HEK293 (cell line): ENCODE measurements around the gene MLLT3.

Experiments used
- BCL11A ChIP-seq: fragments of 450-650 bp; formaldehyde crosslinking; IDR thresholded peaks from 2 replicates; pipeline ENCODE4 v1.5.1; 2016; ENCODE audit warnings: low read depth, missing biosample characterization, missing genetic modification characterization
- GFI1B ChIP-seq: fragments of 450-650 bp; formaldehyde crosslinking; IDR thresholded peaks from 2 replicates; pipeline ENCODE4 v1.5.1; 2016; ENCODE audit warnings: missing biosample characterization, missing genetic modification characterization
- IKZF3 ChIP-seq: fragments of 450-650 bp; IDR thresholded peaks from 2 replicates; pipeline ENCODE4 v1.5.0; 2018; ENCODE audit warnings: missing biosample characterization, mild to moderate bottlenecking, missing genetic modification characterization, moderate library complexity
- KLF1 ChIP-seq: fragments of 450-650 bp; formaldehyde crosslinking; IDR thresholded peaks from 2 replicates; pipeline ENCODE4 v1.5.1; 2016; ENCODE audit warnings: missing biosample characterization, missing genetic modification characterization
- KLF16 ChIP-seq: fragments of 450-650 bp; formaldehyde crosslinking; IDR thresholded peaks from 2 replicates; pipeline ENCODE4 v1.5.1; 2017; ENCODE audit warnings: missing biosample characterization, missing genetic modification characterization
- OSR2 ChIP-seq: fragments of 450-650 bp; formaldehyde crosslinking; IDR thresholded peaks from 2 replicates; pipeline ENCODE4 v1.5.1; 2016; ENCODE audit warnings: missing biosample characterization, missing genetic modification characterization
- PRDM4 ChIP-seq: fragments of 450-650 bp; formaldehyde crosslinking; IDR thresholded peaks from 2 replicates; pipeline ENCODE4 v1.5.1; 2017; ENCODE audit warnings: missing biosample characterization, missing genetic modification characterization
- PRDM6 ChIP-seq: fragments of 450-650 bp; formaldehyde crosslinking; IDR thresholded peaks from 2 replicates; pipeline ENCODE4 v1.5.1; 2017; ENCODE audit warnings: missing biosample characterization, missing genetic modification characterization
- RBAK ChIP-seq: fragments of 450-650 bp; formaldehyde crosslinking; IDR thresholded peaks from 2 replicates; pipeline ENCODE4 v1.5.1; 2016; ENCODE audit warnings: missing biosample characterization, missing genetic modification characterization
- SP7 ChIP-seq: fragments of 450-650 bp; formaldehyde crosslinking; IDR thresholded peaks from 2 replicates; pipeline ENCODE4 v1.5.1; 2016; ENCODE audit warnings: missing biosample characterization, missing genetic modification characterization
- WT1 ChIP-seq: fragments of 450-650 bp; formaldehyde crosslinking; IDR thresholded peaks from 2 replicates; pipeline ENCODE4 v1.5.1; 2016; ENCODE audit warnings: missing biosample characterization, missing genetic modification characterization
- ZBTB1 ChIP-seq: fragments of 450-650 bp; formaldehyde crosslinking; IDR thresholded peaks from 2 replicates; pipeline ENCODE4 v1.5.1; 2016; ENCODE audit warnings: missing biosample characterization, missing genetic modification characterization
- ZBTB17 ChIP-seq: fragments of 450-650 bp; formaldehyde crosslinking; IDR thresholded peaks from 2 replicates; pipeline ENCODE4 v1.5.1; 2016; ENCODE audit warnings: missing biosample characterization, missing genetic modification characterization
- ZBTB48 ChIP-seq: fragments of 450-650 bp; formaldehyde crosslinking; IDR thresholded peaks from 2 replicates; pipeline ENCODE4 v1.5.1; 2016; ENCODE audit warnings: missing biosample characterization, missing genetic modification characterization
- ZFHX2 ChIP-seq: fragments of 450-650 bp; formaldehyde crosslinking; conservative IDR thresholded peaks from 2 replicates; pipeline ENCODE4 v1.5.1; 2016; ENCODE audit warnings: missing biosample characterization, missing genetic modification characterization
- ZNF10 ChIP-seq: fragments of 450-650 bp; formaldehyde crosslinking; IDR thresholded peaks from 2 replicates; pipeline ENCODE4 v1.5.1; 2017; ENCODE audit warnings: missing biosample characterization, missing genetic modification characterization
- ZNF24 ChIP-seq: fragments of 450-650 bp; formaldehyde crosslinking; IDR thresholded peaks from 2 replicates; pipeline ENCODE4 v1.5.1; 2016; ENCODE audit warnings: missing biosample characterization, missing genetic modification characterization
- ZNF274 ChIP-seq, 2 experiments: fragments of 200-500 bp in 1 of 2; fragments of 450-650 bp in 1 of 2; sonication (Bioruptor generic) in 1 of 2; formaldehyde crosslinking in 1 of 2; IDR thresholded peaks; 2 replicates each; pipeline versions ENCODE4 v1.5.1 to v1.6.1; 2014 to 2016; ENCODE audit warnings: borderline replicate concordance in 1 of 2, inconsistent platforms in 1 of 2, low read length in 1 of 2, missing biosample characterization in 1 of 2, missing genetic modification characterization in 1 of 2
- ZNF350 ChIP-seq: fragments of 450-650 bp; formaldehyde crosslinking; IDR thresholded peaks from 2 replicates; pipeline ENCODE4 v1.5.0; 2017; ENCODE audit warnings: missing biosample characterization, mild to moderate bottlenecking, missing genetic modification characterization
- ZNF366 ChIP-seq: fragments of 450-650 bp; formaldehyde crosslinking; conservative IDR thresholded peaks from 2 replicates; pipeline ENCODE4 v1.5.1; 2016; ENCODE audit warnings: missing biosample characterization, missing genetic modification characterization
- ZNF416 ChIP-seq: fragments of 450-650 bp; formaldehyde crosslinking; IDR thresholded peaks from 2 replicates; pipeline ENCODE4 v1.5.1; 2016; ENCODE audit warnings: missing biosample characterization, missing genetic modification characterization
- ZNF426 ChIP-seq: fragments of 450-650 bp; formaldehyde crosslinking; IDR thresholded peaks from 2 replicates; pipeline ENCODE4 v1.5.1; 2017; ENCODE audit warnings: missing biosample characterization, missing genetic modification characterization, mild to moderate bottlenecking, inconsistent platforms, moderate library complexity
- ZNF580 ChIP-seq: fragments of 450-650 bp; formaldehyde crosslinking; IDR thresholded peaks from 2 replicates; pipeline ENCODE4 v1.5.1; 2016; ENCODE audit warnings: missing biosample characterization, missing genetic modification characterization
- ZNF626 ChIP-seq: fragments of 450-650 bp; sonication (Bioruptor Pico); formaldehyde crosslinking; IDR thresholded peaks from 2 replicates; pipeline ENCODE4 v1.5.1; 2018; ENCODE audit warnings: missing biosample characterization, missing genetic modification characterization, inconsistent platforms
- ZNF654 ChIP-seq: fragments of 450-650 bp; formaldehyde crosslinking; IDR thresholded peaks from 2 replicates; pipeline ENCODE4 v1.5.1; 2016; ENCODE audit warnings: low read depth, missing biosample characterization, missing genetic modification characterization
- ZNF664 ChIP-seq: fragments of 450-650 bp; formaldehyde crosslinking; IDR thresholded peaks from 2 replicates; pipeline ENCODE4 v1.5.1; 2016; ENCODE audit warnings: missing biosample characterization, missing genetic modification characterization
- ZNF701 ChIP-seq: fragments of 450-650 bp; formaldehyde crosslinking; IDR thresholded peaks from 2 replicates; pipeline ENCODE4 v1.5.1; 2016; ENCODE audit warnings: missing biosample characterization, missing genetic modification characterization
- ZNF830 ChIP-seq: fragments of 450-650 bp; IDR thresholded peaks from 2 replicates; pipeline ENCODE4 v1.5.0; 2018; ENCODE audit warnings: missing biosample characterization, missing genetic modification characterization, low read depth, mild to moderate bottlenecking, moderate library complexity
- ZNF837 ChIP-seq: fragments of 450-650 bp; formaldehyde crosslinking; IDR thresholded peaks from 2 replicates; pipeline ENCODE4 v1.5.1; 2016; ENCODE audit warnings: missing biosample characterization, missing genetic modification characterization
- ZNF843 ChIP-seq: fragments of 450-650 bp; formaldehyde crosslinking; IDR thresholded peaks from 2 replicates; pipeline ENCODE4 v1.5.1; 2016; ENCODE audit warnings: missing biosample characterization, missing genetic modification characterization
- ZXDB ChIP-seq: fragments of 450-650 bp; formaldehyde crosslinking; IDR thresholded peaks from 2 replicates; pipeline ENCODE4 v1.5.1; 2016; ENCODE audit warnings: missing biosample characterization, missing genetic modification characterization
- TF ChIP-seq, protein P1 (sequence below): fragments of 450-650 bp; formaldehyde crosslinking; IDR thresholded peaks from 2 replicates; pipeline ENCODE4 v1.5.1; 2016; ENCODE audit warnings: missing biosample characterization, missing genetic modification characterization
- TF ChIP-seq, protein P2 (sequence below): fragments of 450-650 bp; formaldehyde crosslinking; IDR thresholded peaks from 2 replicates; pipeline ENCODE4 v1.5.1; 2016; ENCODE audit warnings: missing biosample characterization, missing genetic modification characterization

MLLT3 gene

DNA sequence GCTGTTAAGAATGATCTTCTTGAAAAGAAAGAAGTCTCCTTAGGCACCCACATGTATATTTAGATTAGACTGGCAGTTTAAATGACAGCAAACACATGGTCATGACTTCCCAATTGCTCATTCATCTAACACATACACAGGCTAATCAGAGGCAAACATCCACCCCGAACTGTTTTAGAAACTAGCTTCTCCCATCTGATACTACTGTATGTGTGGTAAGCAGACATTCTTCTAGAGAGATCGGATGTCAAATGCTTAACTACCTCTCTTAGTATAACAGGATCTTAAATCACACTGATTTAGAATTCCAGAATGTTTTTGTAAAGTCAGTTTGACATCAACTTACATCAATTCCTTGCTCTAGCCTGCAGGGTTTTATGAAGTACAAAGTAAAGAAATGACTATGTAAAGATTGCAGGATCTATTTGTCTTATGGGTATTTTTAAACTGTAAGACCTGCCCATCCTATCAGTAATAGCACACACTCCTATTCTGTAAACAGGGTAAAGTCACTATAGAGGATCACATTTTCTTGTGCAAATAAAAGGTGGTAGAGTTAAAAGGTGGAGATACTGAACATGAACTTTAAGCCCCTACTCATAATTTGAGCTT is 239.7 kb downstream of the MLLT3 start (continued):
- no peak for TF ChIP-seq ZBTB1 (tag by site-specific recombination)
- peak; percentile 85 for TF ChIP-seq ZNF843 (tag by site-specific recombination)
- no peak for TF ChIP-seq ZNF24 (tag by site-specific recombination)
- no peak for TF ChIP-seq ZNF830 (tag by site-specific recombination)
- TF ChIP-seq, protein P1, sequence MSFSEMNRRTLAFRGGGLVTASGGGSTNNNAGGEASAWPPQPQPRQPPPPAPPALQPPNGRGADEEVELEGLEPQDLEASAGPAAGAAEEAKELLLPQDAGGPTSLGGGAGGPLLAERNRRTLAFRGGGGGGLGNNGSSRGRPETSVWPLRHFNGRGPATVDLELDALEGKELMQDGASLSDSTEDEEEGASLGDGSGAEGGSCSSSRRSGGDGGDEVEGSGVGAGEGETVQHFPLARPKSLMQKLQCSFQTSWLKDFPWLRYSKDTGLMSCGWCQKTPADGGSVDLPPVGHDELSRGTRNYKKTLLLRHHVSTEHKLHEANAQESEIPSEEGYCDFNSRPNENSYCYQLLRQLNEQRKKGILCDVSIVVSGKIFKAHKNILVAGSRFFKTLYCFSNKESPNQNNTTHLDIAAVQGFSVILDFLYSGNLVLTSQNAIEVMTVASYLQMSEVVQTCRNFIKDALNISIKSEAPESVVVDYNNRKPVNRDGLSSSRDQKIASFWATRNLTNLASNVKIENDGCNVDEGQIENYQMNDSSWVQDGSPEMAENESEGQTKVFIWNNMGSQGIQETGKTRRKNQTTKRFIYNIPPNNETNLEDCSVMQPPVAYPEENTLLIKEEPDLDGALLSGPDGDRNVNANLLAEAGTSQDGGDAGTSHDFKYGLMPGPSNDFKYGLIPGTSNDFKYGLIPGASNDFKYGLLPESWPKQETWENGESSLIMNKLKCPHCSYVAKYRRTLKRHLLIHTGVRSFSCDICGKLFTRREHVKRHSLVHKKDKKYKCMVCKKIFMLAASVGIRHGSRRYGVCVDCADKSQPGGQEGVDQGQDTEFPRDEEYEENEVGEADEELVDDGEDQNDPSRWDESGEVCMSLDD (tag by site-specific recombination) = no peak
- TF ChIP-seq ZNF416 = no peak
- TF ChIP-seq GFI1B (tag by site-specific recombination) = peak; percentile 77
- TF ChIP-seq KLF1 (tag by site-specific recombination) = 0 out of 2 replicates have a peak, but pooled peaks have one; percentile 19
- peak; percentile 89 for TF ChIP-seq PRDM4 (tag by site-specific recombination)
- TF ChIP-seq, protein P2, sequence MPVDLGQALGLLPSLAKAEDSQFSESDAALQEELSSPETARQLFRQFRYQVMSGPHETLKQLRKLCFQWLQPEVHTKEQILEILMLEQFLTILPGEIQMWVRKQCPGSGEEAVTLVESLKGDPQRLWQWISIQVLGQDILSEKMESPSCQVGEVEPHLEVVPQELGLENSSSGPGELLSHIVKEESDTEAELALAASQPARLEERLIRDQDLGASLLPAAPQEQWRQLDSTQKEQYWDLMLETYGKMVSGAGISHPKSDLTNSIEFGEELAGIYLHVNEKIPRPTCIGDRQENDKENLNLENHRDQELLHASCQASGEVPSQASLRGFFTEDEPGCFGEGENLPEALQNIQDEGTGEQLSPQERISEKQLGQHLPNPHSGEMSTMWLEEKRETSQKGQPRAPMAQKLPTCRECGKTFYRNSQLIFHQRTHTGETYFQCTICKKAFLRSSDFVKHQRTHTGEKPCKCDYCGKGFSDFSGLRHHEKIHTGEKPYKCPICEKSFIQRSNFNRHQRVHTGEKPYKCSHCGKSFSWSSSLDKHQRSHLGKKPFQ (tag by site-specific recombination) = peak; percentile 39; the same call in 1 of the 2 replicates
- TF ChIP-seq ZNF626 = no peak
- TF ChIP-seq ZNF366 (tag by site-specific recombination) = 0 out of 2 replicates have a peak, but pooled peaks have one; percentile 16
- TF ChIP-seq ZNF664 = peak; percentile 56; the same call in 1 of the 2 replicates
- TF ChIP-seq BCL11A = peak; percentile 49; the same call in 1 of the 2 replicates
- TF ChIP-seq ZNF654 (tag by site-specific recombination) = no peak
- no peak for TF ChIP-seq ZNF274 (IDR thresholded peaks at IDR 0.05; ENCODE audit: low read length)
- no peak for TF ChIP-seq ZNF274 (tag by site-specific recombination; IDR thresholded peaks at IDR 0.05; ENCODE audit: borderline replicate concordance)
- peak; percentile 78; the same call in 1 of the 2 replicates for TF ChIP-seq ZNF580
- no peak for TF ChIP-seq RBAK (tag by site-specific recombination)
- no peak for TF ChIP-seq ZFHX2 (tag by site-specific recombination)
- peak; percentile 69 for TF ChIP-seq IKZF3 (tag by site-specific recombination)
- peak; percentile 44; the same call in 1 of the 2 replicates for TF ChIP-seq SP7 (tag by site-specific recombination)
- no peak for TF ChIP-seq ZNF426 (tag by site-specific recombination)
- no peak for TF ChIP-seq ZNF837
- no peak for TF ChIP-seq ZNF350
- TF ChIP-seq ZXDB (tag by site-specific recombination) = peak; percentile 62
- TF ChIP-seq WT1 (tag by site-specific recombination) = peak; percentile 75
- TF ChIP-seq OSR2 (tag by site-specific recombination) = peak; percentile 94
- no peak for TF ChIP-seq KLF16 (tag by site-specific recombination)
- no peak for TF ChIP-seq ZNF701 (tag by site-specific recombination)
- 0 out of 2 replicates have a peak, but pooled peaks have one; percentile 40 for TF ChIP-seq ZNF10 (tag by site-specific recombination)
- no peak for TF ChIP-seq ZBTB48 (tag by site-specific recombination)
- peak; percentile 95 for TF ChIP-seq PRDM6
- peak; percentile 56 for TF ChIP-seq ZBTB17 (tag by site-specific recombination)
